Stimulated activated CD4-positive, alpha-beta T cell treated with anti-CD3 and anti-CD28 coated beads, Interleukin-15, amount 100 ng/mL, for 1 hour (primary cell): Measurements from ENCODE around the gene SDC1.

Experiments used
- DNase-seq, 2 donors: peaks; one replicate each; pipeline ENCODE4 v3.0.0-alpha.2; 2020; ENCODE audit warnings: low read depth in 1 of 2, low spot score in 1 of 2

SDC1 gene

DNA sequence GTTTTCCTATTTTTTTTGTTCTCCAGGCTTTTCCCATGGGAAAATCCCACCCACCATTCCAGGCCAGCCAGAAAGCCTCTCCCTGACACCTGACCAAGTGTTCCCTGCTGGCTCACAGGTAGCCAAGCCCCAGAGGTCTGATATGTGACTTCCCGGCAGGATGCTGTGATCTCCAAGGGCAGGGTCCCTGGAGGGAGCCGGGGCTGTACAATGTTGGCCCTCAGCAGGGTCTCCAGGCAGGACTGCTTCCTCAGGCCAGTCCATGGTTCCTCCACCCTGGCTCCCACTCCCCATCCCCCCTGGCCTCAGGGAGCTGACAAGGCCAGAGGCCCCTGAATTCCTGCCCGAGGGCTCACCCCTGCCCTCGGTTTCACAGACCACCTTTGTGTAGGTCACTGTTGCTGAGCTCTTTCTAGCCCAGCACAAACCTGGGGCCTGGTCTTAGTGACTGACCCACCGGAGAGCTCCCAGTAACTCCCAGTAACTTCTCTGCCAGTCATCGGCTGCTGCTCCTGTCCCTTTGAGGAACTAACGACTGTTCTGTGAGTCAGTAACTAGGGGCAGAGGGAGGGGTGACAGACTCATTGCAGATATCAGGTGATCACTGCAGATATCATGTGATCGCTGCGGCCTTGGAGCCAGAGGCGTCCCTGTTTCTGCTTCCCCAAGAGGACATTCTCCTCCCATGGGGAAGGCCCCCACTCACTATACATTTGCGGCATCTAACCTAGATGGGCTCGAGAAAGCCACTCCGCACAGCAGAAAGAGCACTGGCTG, 38.7 kb downstream of the SDC1 start:
- no peak for DNase-seq

GRCh38 chr2:20185176-20186022, 39.5 kb downstream of the SDC1 start:
- DNase-seq, result no peak

DNA sequence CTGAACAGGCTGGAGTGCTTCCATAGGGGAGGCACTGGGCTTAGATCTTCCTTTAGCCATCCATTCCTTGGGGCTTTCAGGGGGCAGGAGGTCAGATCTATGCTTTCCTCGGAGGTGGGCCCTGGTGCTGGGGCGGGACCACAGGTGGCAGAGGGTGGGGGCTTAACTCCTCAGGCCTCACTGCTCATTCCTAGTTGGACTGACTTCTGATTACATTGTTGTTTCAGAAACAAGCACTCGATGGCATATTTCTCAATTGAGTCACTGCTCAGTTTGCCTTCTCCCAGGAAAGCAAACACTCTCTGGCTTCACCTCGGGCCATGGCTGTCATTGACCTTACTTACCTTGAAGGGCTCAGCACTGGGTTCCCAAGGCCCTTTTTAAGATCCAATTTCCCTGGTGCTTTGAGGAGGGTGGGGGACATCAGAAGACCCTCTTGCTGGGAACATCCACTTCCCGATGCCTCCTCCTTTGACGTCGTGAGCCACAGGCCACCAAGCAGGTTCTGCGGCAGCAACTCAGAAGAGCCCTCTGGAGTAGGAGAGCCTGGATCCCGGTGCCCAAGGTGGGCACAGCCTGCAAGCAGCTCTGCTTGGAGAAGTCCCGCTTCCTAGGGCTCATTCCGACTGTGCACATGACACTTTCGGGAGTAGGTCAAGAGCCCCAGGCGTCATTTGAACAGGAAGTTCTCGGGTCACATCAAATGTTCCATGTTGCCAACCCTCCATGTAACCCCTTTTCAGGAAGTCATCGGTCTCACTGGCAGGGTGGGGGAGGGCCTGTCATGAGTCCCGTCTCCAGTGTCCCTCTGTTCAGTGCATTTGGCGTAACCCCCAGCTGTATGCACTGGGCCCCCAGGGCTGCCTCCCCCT, 40.6 kb downstream of the SDC1 start:
- DNase-seq, result no peak

- no peak for DNase-seq
Measured at GRCh38 chr2:20183373-20183772, 41.6 kb downstream of the SDC1 start.

GRCh38 chr2:20182241-20182931, 42.5 kb downstream of the SDC1 start:
- no peak for DNase-seq

DNA sequence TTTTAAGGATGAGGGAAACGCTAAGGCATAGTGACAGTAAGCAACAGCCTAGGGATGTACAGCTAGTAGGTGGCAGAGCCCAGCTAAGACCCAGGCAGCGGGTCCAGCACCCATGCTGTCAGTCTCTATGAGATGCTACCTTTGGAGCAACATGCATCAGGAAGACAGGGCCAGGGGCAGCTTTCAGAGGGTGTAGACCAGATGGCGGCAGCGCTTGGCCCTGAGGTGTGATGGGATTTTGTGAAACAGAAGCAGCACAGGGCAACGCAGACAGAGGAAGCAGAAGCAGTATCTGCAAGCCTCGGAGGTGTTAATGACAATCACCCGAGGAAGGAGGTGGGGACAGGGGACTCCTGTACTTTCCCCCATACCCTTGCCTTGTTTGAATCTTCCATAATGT, 43.2 kb downstream of the SDC1 start:
- no peak for DNase-seq

GRCh38 chr2:20180676-20181648, 44.0 kb downstream of the SDC1 start:
- no peak for DNase-seq

DNA sequence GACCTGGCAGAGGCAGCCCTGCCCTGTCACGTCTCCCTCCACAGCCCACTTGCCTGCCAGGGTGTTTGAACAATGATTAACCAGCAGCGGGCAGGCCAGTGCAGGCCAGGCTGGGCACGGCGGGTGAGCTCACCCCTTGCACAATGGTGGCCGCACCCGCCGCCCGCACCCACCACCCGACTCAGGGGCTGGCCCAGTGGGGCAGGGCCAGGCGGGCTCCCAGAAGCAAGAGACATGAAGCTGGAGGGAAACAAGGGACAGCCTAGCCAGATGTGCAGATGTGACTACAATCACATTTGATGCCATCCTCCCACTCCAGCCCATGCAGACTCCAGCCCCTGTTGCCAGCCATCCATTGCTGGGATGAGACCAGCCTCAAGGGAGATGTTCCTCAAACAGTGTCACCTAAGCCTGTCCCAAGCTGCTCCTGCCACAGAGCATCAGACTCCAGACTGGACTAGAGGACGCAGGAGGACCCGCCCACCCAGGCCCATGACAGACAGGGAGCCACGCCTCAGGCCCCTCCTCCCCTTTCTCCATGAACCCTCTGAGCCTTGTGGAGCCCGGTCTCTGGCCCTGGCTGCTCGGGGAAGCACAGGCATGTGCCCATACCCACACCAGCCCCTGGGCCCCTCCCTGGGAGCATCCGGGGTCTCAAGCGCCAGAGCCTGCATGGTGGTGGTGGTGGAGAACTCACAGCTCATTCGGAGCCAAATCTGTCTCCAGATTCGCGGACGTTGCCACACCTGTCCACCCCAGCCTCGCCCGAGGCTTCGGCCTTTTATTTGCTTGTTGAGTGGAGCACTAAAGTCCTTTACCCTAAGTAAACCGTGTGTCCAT, 45.0 kb downstream of the SDC1 start:
- DNase-seq, result no peak

- no peak for DNase-seq
Measured at GRCh38 chr2:20179466-20179754, 45.5 kb downstream of the SDC1 start.

GRCh38 chr2:20178666-20179465, 46.1 kb downstream of the SDC1 start:
- no peak for DNase-seq

DNA sequence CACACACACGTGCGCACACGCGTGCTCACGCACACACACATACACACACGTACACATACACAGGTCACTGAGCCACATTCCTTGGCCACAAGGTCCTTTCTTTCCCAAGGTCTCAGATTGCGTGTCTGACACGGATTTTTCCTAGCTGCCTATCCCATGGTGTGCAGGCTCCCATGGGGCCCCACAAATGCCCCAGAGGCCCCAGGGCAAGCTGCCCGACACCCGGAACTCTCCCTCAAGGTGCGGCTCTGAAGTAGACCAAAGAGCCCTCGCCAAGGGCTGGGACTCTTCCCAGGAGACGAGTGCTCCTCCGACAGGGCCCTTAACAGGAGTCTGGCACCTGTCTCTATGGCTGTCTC, 46.7 kb downstream of the SDC1 start:
- no peak for DNase-seq

DNA sequence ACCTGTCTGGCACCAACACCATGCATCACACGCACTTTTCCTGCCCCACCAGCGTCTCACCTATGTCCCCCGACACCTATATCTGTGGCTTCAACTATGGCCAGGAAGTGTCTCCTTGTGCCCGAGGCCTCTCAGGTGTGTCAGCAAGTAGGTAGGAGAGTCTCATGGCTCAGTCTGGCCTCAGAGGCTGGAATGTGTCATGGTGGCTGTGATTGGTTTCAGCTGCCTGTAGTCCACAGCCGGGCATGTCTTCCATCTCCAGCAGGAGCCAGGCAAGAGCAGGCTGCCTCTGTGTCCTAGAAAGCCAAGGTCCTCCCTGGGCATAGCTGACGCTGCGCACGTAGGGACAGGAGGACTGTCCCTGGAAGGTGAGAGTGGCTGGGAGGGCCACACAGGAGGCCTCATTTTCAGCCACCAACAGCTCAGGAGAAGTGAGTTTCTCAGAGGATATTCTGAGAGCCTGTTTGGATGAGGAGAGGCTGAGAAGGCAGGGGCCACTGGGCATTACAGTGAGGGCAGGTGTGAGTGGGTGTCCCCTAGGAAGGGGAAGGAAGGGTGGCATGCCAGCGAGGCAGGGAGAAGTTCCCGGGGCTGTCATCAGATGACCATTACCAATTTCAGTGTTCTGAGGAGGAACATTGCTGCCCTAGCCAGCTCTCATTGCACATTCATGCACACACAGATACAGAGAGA, 47.2 kb downstream of the SDC1 start:
- DNase-seq, result no peak

GRCh38 chr2:20176760-20177159, 48.2 kb downstream of the SDC1 start:
- DNase-seq, result no peak

GRCh38 chr2:20175931-20176330, 49.0 kb downstream of the SDC1 start:
- no peak for DNase-seq

GRCh38 chr2:20175267-20175666, 49.7 kb downstream of the SDC1 start:
- no peak for DNase-seq

GRCh38 chr2:20174410-20174809, 50.5 kb downstream of the SDC1 start:
- DNase-seq, result no peak

DNA sequence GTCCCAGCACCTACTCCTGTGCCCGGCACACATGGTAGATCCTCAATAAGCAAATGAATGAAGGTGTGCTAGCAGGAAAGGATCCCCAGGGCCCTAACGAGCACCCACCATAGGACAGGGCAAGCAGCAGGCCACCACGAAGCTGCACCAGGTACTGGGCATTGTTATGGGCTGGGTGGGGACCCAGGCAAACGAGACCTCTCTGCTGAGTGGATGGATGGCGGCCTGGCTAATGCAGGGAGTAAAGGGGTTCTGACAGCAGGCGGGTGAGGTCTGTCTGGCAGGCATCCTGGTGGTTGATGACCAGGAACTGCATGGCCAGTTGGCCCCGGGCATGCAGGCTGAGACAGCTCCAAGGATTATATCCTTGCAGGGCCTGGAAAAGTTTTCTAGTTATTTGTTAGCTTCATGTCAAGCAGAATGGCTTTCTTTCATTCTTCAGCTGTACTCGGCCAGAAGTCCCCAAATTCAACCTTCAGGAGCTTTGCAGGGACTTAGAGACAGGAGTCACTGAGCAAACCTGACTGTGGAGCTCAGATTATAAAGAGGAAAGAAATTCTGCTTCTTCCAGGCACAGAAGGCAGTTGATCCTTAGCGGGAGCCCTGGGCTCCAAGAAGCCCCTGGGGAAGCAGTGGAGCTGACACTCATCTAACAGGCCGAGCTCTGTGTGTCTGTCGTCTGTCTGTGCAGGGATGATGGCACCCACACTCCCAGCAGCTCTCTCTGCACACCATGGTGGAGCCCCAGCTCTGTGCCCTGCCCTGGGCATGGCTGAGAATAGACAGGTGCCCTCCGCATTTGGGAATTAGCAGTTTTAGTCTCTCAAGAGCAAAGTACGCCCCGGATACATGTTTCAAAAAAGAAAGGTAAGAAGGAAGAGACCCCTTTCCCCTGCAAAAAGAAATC, 51.2 kb downstream of the SDC1 start:
- DNase-seq, result no peak
